Stimulated activated CD8-positive, alpha-beta memory T cell treated with anti-CD3 and anti-CD28 coated beads, Interleukin-7, amount 100 ng/mL, for 4 hours (primary cell): ENCODE measurements around the gene CACNA1C.

ENCODE experiments used
- DNase-seq, 2 donors: peaks; one replicate each; pipeline ENCODE4 v3.0.0-alpha.2; 2020; ENCODE audit warnings: low read depth in 2 of 2

Gene CACNA1C

GRCh38 chr12:2194571-2194970 is 141.8 kb downstream of the CACNA1C start:
- no peak for DNase-seq

GRCh38 chr12:2195085-2195484 is 142.3 kb downstream of the CACNA1C start:
- DNase-seq = no peak

GRCh38 chr12:2198005-2198501 is 145.3 kb downstream of the CACNA1C start:
- no peak for DNase-seq

GRCh38 chr12:2198542-2198941 is 145.8 kb downstream of the CACNA1C start:
- no peak for DNase-seq

GRCh38 chr12:2205996-2206395 is 153.2 kb downstream of the CACNA1C start:
- no peak for DNase-seq

GRCh38 chr12:2208837-2209635 is 156.2 kb downstream of the CACNA1C start:
- DNase-seq = no peak

GRCh38 chr12:2211119-2211518 is 158.3 kb downstream of the CACNA1C start:
- DNase-seq = no peak

GRCh38 chr12:2212537-2212936 is 159.8 kb downstream of the CACNA1C start:
- DNase-seq = no peak

- DNase-seq = no peak
These were observed 160.4 kb downstream of the CACNA1C start for GRCh38 chr12:2212971-2213869.

GRCh38 chr12:2214411-2214810 is 161.6 kb downstream of the CACNA1C start:
- DNase-seq = no peak

GRCh38 chr12:2215709-2216560 is 163.1 kb downstream of the CACNA1C start:
- DNase-seq = no peak

- no peak for DNase-seq
These were observed 165.9 kb downstream of the CACNA1C start for GRCh38 chr12:2218706-2219105.

GRCh38 chr12:2221030-2221621 is 168.3 kb downstream of the CACNA1C start:
- DNase-seq = no peak

- DNase-seq = no peak
These were observed 169.9 kb downstream of the CACNA1C start for GRCh38 chr12:2222691-2223090.

GRCh38 chr12:2224961-2225360 is 172.2 kb downstream of the CACNA1C start:
- DNase-seq = no peak

GRCh38 chr12:2225696-2226095 is 172.9 kb downstream of the CACNA1C start:
- DNase-seq = no peak

- no peak for DNase-seq
These were observed 173.9 kb downstream of the CACNA1C start for GRCh38 chr12:2226641-2227040.

- DNase-seq = no peak
These were observed 174.6 kb downstream of the CACNA1C start for GRCh38 chr12:2227360-2227759.

- DNase-seq = no peak
These were observed 175.7 kb downstream of the CACNA1C start for GRCh38 chr12:2228535-2228934.

- no peak for DNase-seq
These were observed 177.1 kb downstream of the CACNA1C start for GRCh38 chr12:2229661-2230539.
